GM18508 (cell line): Measurements from ENCODE around the gene RNF2.

ENCODE experiments used
- ATAC-seq: cut with Tn5 transposase; IDR thresholded peaks from one replicate; pipeline ENCODE4 v1.9.1; 2021; ENCODE audit warnings: moderate number of reproducible peaks; ENCODE audit not compliant: insufficient read depth, unreplicated experiment

Gene RNF2

DNA sequence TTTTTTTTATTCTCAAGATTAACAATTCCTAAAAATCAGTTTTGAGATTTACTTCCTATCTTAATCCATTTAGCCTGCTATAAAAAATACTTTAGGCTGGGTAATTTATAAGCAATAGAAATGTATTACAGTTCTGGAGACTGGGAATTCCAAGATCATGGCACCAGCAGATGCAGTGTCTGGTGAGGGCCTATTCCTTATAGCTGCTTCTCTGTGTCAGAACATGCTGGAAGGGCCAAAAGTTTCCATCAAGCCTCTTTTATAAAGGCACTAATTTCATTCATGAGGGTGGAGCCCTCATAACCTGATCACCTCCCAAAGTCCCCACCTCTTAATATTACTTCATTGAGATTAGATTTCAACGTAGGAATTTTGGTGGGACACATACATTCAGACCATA, 41.7 kb downstream of the RNF2 start:
- ATAC-seq = no peak

GRCh38 chr1:185087746-185088145, 42.4 kb downstream of the RNF2 start:
- ATAC-seq = no peak

DNA sequence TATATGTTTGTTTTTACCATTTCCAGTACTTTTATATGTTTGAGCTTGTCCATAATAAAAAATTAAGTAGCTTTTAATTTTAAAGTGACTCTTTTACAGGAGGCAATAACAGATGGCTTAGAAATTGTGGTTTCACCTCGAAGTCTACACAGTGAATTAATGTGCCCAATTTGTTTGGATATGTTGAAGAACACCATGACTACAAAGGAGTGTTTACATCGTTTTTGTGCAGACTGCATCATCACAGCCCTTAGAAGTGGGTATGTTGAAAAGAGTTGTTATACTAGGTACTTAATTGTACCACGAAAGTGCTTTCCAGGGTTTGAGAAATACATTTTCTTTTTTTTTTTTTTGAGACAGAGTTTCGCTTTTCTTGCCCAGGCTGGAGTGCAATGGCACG, 46.1 kb downstream of the RNF2 start:
- ATAC-seq = no peak

DNA sequence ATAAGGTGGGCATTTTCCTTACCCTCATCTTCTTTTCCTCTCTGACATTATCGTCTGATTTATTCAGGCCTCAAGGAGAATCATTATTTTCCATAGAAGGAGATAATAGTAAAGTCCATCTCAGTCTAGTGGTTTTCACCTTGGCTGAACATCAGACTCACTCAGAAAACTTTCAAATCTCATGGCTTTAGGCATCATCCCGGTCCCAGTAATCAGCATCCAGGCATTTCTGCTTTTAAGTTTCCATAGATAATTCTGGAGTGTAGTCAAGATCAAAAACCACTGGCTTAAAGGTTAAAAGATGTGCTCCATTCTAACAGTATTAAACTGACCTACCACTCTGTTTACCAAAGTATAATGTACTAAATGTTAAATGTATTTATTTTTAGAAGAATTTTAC, 49.4 kb downstream of the RNF2 start:
- no peak for ATAC-seq

DNA sequence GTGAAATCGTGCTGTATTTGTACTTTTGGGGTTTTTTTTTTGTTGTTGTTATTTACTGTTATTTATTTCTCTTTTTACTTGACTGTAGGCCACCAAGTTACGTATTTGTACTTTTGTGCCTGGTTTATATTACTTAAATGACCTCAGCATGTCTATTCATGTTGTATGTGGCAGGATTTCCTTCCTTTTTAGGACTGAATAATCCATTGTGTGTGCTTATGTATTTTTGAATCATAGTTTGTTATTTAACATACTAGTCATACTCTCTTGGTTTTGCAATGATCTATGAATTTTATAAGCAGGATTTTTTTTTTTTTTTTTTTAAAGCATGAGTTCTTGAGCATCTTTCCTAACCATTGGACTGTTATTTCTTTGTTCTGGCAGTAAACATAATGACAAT, 51.2 kb downstream of the RNF2 start:
- ATAC-seq = no peak

DNA sequence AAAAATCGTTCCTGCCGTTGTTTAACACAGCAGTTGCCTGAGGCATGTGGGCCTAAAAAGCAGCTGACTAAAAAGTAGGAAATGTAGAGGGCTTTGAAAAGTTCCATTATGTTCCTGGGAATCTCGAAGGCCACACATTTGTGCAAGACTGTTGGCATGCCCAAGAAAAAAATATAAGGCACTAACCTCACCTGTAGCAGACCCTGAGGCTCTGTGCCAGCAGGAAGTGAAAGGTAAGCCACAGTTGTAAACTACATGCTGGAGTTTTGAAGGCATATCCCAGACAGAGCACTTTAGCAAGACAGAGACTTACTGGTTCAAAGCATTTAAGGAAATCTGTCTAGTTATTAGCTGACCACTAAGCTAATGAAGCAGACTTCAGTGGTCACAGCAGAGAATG, 58.7 kb downstream of the RNF2 start:
- no peak for ATAC-seq

GRCh38 chr1:185105121-185105520, 59.8 kb downstream of the RNF2 start:
- ATAC-seq = no peak

DNA sequence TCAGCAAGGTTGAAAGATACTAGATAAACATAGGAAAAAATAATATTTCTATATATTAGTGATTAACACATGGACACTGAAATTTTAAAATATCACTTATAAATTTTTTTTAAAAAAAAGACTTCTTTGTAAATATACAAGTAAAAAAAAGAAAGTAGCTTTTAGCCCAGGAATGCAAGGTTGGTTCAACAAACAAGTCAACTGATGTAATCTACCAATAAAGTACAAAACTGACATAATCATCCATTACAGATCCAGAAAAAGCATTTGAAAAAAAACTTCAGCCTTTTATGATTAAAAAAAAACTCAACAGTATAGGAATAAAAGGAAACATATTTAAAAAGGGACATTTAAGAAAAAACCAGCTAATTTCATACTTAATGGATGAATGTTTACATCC, 63.0 kb downstream of the RNF2 start:
- ATAC-seq = no peak

- no peak for ATAC-seq
Observed at GRCh38 chr1:185110145-185110544, 64.8 kb downstream of the RNF2 start.

DNA sequence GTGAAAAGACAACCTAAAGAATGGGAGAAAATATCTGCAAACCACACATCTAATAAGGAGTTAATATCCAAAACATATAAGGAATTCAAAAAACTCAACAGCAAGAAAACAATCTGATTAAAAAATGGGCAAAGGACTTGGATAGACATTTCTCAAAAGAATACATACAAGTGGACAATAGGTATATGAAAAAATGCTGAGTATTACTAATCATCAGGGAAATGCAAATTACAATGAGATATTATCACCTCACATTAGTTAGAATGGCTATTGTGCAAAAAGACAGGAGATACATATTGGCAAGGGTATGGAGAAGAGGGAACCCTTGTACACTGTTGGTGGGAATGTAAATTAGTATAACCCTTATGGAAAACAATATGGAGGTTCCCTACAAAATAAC, 66.5 kb downstream of the RNF2 start:
- no peak for ATAC-seq

GRCh38 chr1:185112356-185112755, 67.0 kb downstream of the RNF2 start:
- no peak for ATAC-seq

- ATAC-seq = no peak
Observed at GRCh38 chr1:185129708-185130107, 84.3 kb downstream of the RNF2 start.

- no peak for ATAC-seq
Observed at GRCh38 chr1:185132534-185132933, 87.2 kb downstream of the RNF2 start.

DNA sequence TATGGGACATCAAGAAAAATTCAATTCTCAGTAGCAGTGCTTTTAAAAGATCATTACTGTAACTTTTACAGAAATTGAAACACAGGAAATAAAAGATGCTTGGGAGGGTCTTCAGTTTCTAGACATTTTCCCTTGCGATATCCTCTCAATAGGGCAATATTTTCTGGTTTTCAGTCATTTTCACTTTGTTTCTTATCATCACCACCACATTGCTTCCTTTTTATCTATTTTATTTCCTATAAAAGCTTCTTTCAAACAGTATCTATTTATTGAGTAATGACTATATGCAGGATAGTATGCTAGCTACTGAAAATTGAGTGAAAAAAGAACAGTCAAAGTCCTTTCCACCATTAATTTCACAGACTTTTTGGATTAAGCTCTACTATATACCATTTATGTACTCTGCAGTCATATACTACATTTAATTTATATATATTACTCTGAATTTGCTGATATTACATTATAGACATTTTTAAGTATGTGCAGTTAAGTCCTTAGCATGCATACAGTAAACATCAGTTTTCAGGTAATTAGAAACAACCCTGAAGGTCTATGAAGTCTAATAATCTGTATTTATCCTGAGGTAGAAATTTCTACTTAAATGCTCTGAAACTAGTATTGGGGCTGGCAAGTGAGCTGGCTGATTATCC, 92.7 kb downstream of the RNF2 start:
- ATAC-seq = no peak

- no peak for ATAC-seq
Observed at GRCh38 chr1:185139246-185139645, 93.9 kb downstream of the RNF2 start.

DNA sequence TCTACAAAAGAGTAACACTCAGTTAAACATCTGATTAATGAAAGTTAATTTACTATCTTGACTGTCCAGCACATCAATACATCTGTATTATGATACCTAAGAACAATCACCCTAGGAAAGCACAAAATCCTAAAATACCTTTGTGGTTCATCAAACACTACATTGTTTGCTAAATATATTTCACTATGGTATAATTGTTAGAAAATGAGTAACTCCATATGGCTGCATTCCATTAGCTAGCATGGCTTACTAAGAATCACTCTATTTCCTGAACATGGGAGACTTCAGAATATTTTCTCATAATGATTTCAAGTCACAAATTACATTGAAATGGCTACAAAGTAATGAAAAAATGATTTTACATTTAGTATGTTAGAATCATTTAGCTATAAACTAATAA, 98.9 kb downstream of the RNF2 start:
- no peak for ATAC-seq

- ATAC-seq = no peak
Observed at GRCh38 chr1:185151215-185151614, 105.9 kb downstream of the RNF2 start.
